Thymus (tissue), 11 donors: Measurements from ENCODE around the gene GPR34. TPM values are rescaled to one million over a fixed set of nuclear protein-coding genes. Genes with fewer than 3 reads are reported as not detected.

ENCODE experiments used
- DNase-seq, 9 donors: peaks; one replicate each; pipeline ENCODE4 v3.0.0-alpha.2; 2013; ENCODE audit warnings: low spot score in 9 of 9, low read depth in 6 of 9, missing footprints in 1 of 9
- H3K27ac ChIP-seq, 2 donors: one replicate each; pipeline ENCODE4 v1.5.1; 2013; ENCODE audit warnings: control low read depth in 1 of 2, low read depth in 1 of 2, low read length in 1 of 2, mild to moderate bottlenecking in 1 of 2, moderate library complexity in 1 of 2
- H3K27me3 ChIP-seq, 2 donors: one replicate each; pipeline ENCODE4 v1.5.1; 2013; ENCODE audit warnings: low read length in 1 of 2; ENCODE audit not compliant: control insufficient read depth in 2 of 2, insufficient read depth in 1 of 2
- H3K36me3 ChIP-seq, 2 donors: one replicate each; pipeline ENCODE4 v1.5.1; 2013; ENCODE audit warnings: low read length in 1 of 2, mild to moderate bottlenecking in 1 of 2, moderate library complexity in 1 of 2; ENCODE audit not compliant: control insufficient read depth in 2 of 2, insufficient read depth in 2 of 2
- H3K4me1 ChIP-seq, 2 donors: one replicate each; pipeline ENCODE4 v1.5.1; 2013; ENCODE audit warnings: low read length in 2 of 2; ENCODE audit not compliant: control insufficient read depth in 2 of 2, insufficient read depth in 2 of 2
- H3K4me3 ChIP-seq, 2 donors: one replicate each; pipeline ENCODE4 v1.5.1; 2013; ENCODE audit warnings: low read length in 2 of 2, control low read depth in 1 of 2, mild to moderate bottlenecking in 1 of 2
- H3K9me3 ChIP-seq, 2 donors: one replicate each; pipeline ENCODE4 v1.5.1; 2013; ENCODE audit warnings: low read length in 1 of 2, mild to moderate bottlenecking in 1 of 2; ENCODE audit not compliant: control insufficient read depth in 2 of 2, insufficient read depth in 1 of 2
- WGBS: extraction: QIAGEN DNeasy Blood & Tissue Kit; methylation state at CpG from one replicate; pipeline ENCODE4 v1.1.7; 2013; 5-methylcytosine and 5-hydroxymethylcytosine counted together
- polyA plus RNA-seq: library from polyadenylated mRNA; stranded (reverse); fragments of 200-250 nt; gene quantifications from one replicate; pipeline ENCODE4 v1.2.3, GENCODE V29; 2013
- total RNA-seq: library from RNA; stranded (reverse); fragments of 120-200 nt; gene quantifications from one replicate; pipeline ENCODE4 v1.2.4, GENCODE V29; 2013
- donor health status: healthy.

Gene GPR34
- total and polyA plus RNA-seq, 2 donors, result 6.8 to 11.9 TPM

DNA sequence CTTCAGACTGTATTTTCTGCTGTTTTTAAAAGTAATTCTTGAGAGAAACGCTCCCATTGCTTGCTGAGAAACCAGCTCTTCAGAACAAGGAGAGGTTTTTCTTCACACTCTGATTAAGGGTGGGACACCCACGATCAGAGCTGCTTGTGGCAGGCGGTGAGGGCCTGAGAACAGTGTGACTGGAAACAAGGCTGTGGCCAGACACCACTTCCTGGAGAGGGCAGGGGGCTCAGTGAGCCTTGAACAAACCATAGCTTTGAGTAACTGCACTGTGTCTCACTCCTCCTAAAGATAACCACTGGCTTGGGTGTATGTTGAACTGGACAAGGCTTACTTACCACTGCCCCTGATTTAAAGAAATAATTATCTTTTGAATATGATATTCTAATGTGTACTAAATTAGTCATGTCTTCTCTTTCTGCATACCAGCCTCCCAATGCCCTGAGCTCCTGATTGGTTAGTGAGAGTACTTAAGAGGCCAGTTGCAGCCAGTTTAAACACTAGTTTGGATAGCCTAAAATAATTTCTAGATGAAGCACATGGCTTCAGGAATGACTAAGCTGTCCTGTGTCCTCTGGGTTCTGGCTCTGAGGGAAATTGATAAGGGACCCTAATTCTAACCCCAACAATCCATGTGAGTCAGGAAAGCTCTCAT lies 31.5 kb downstream of the GPR34 start:
- Histone ChIP-seq H3K9me3 (peaks cover 2 to 16% of the 10 kb centered on the region in 2 donors), H3K4me1 (no peaks in the 10 kb centered on the region), H3K4me3 (no peak overlapping the region), H3K36me3 (peaks cover 2 to 7% of the 10 kb centered on the region in 2 donors), H3K27ac (no peak overlapping the region), H3K27me3 (no peaks in the 10 kb centered on the region)
- peak in 1 of 9 donors; percentile 29 for DNase-seq
- WGBS, result 47% methylated on average over 3 of the region's 3 CpGs

DNA sequence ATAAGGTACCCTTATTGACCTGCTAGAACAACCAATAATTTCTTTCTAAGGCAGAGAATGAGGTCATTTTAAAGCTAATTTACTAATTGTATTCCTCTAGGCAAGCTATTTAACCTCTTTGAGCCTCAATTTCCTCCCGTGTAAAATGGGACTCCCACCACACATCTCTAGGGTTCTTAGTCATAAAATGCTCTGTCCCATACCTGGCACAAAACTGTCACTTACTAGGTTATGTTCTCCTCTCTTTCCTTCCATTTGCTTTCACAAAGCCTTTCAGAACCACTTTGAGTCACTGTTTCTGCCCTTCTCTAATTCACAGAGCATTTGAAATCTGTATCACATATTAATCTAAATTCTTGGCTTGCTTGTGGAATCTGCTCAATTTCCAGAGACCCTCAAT lies 32.8 kb downstream of the GPR34 start:
- no peak for DNase-seq
- WGBS, result 100% methylated on average over 1 of the region's 1 CpG

DNA sequence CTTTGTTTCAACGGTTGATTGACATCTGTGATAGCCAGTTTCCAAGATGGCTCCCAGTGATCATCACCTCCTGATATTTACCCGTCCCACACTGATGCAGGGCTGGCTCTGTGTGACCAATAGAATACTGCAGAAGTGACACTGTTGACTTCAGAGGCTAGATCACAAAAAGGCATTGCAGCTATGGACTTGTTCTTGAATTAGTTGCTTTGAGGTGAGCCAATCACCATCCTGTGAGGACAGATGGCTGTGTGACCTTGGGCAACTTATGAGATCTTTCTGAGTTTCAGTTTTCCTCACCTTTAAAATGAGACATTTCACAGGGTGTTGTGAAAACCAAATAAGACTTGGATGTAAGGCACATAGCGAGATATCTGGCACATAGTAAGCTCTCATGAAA lies 33.4 kb downstream of the GPR34 start:
- Histone ChIP-seq H3K27me3 (no peaks in the 10 kb centered on the region), H3K36me3 (peaks cover 0 to 7% of the 10 kb centered on the region in 2 donors), H3K4me3 (no peak overlapping the region), H3K4me1 (no peaks in the 10 kb centered on the region), H3K9me3 (peaks cover 2 to 13% of the 10 kb centered on the region in 2 donors), H3K27ac (no peak overlapping the region)
- no peak for DNase-seq
- WGBS, result 96% methylated on average over 3 of the region's 3 CpGs

More for the DNA sequence above, 32.8 kb downstream of the GPR34 start:
- Histone ChIP-seq H3K27me3 (no peaks in the 10 kb centered on the region), H3K36me3 (peaks cover 0 to 7% of the 10 kb centered on the region in 2 donors), H3K27ac (no peak overlapping the region), H3K4me3 (no peak overlapping the region), H3K4me1 (no peaks in the 10 kb centered on the region), H3K9me3 (peaks cover 2 to 16% of the 10 kb centered on the region in 2 donors)

DNA sequence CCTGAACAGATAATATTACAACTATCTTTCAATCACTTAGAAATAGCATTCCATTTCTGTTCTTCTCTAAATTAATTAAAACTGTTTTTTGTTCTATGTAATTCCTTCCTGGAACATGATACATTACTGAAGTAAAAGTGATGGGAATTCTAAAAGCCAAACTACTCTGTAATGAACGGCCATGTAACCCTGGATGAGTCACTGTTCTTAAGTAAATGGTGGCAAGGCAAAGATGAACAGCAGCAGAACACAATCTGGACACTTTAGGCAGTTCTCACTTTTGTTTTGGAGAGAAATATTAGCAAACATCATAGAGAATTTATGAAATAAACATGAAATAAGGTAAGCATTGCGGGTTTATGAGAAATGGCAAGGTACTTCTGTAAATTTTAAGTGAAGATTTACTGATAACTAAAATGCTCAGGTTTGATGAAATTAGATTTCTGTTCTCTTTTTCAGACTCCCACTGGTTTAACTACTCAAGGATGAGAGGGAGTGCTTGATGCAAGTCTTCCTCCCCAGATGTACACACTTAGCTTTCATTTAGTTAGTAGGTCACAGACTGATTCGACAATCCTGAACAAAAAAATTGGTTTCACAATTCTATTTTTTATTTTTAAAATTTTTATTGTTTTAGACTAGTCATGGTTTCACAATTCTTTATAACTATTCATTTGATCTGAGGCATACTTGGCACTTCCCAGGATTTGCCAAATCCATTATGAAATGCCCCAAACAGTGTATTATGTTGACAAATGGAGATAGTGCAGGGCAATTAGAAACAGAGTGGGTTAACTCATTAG lies 34.2 kb downstream of the GPR34 start:
- H3K4me1 ChIP-seq, result no peaks in the 10 kb centered on the region

DNA sequence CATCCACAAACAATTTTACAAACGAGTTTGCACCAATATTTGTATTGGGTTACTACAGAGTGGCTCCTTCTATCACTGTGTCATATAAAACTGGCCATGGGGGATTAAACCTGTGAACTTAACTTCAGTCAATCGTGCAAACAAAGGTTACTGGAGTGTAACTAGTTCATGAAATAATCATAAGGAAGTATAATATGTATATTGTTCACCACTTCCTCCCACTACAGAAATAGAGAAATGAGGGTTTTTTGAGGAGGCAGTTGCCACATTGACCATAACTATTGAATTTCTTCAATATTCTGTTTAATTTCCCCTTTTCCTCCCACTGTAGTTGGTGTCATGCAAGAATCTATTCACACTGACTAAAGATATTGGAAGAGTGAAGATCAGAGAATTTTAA lies 35.1 kb downstream of the GPR34 start, which contains the start of gene GPR82:
Gene GPR82 (plus strand): TSS at position 356 of the 400 bp plus-strand sequence. CDS start 2,846 bp downstream, outside the sequence.
- Histone ChIP-seq H3K36me3 (peaks cover 0 to 4% of the 10 kb centered on the region in 2 donors), H3K9me3 (peaks cover 2 to 3% of the 10 kb centered on the region in 2 donors), H3K4me1 (no peaks in the 10 kb centered on the region), H3K27ac (no peak within 1 kb of the TSS), H3K27me3 (no peaks in the 10 kb centered on the region), H3K4me3 (no peak within 1 kb of the TSS)
- no peak for DNase-seq
- 62% methylated on average over 2 of the region's 2 CpGs for WGBS

More for the DNA sequence above, 34.2 kb downstream of the GPR34 start:
- WGBS, result 95% methylated on average over 3 of the region's 3 CpGs
- Histone ChIP-seq H3K4me3 (no peak overlapping the region), H3K36me3 (peaks cover 0 to 4% of the 10 kb centered on the region in 2 donors), H3K27me3 (no peaks in the 10 kb centered on the region), H3K27ac (no peak overlapping the region), H3K9me3 (peaks cover 2 to 6% of the 10 kb centered on the region in 2 donors)
- no peak for DNase-seq

DNA sequence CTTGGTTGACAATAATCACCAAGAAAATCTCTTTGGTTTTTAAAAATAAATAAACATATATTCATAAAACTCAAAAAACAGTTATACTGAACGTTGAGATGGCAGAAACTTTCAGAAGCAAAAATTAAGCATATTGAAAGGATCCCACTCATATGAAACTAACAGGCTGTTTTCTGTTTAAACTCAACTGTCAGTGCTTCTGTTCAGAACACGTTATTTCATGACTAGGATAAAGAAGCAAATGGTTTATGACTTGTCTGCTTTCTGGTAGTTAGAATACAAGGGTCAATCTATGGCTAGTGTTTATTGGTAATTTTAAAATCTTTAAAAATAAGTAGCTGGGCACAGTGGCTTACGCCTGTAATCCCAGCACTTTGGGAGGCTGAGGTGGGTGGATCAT lies 39.4 kb downstream of the GPR34 start:
- WGBS, result 98% methylated on average over 3 of the region's 3 CpGs
- no peaks in the 10 kb centered on the region for H3K4me1 ChIP-seq
- H3K9me3 ChIP-seq, result no peaks in the 10 kb centered on the region

DNA sequence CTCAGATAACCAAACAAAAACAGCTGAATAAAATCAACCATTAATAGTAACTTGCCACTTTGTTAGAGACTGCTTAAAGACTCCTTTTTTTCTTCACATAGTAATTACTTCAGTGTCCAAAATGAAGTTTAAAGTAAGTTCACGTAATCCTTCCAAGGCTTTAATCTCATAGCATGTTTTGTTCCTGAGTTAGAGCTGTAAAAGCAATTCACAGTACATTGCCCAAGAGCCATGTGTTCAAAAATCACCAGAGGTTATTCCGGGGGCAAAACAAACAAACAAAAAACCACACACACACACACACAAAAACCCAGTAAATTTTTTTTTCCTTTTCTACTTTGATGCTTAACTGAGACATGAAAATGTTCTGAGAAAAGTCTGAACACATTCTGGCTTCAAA lies 41.3 kb downstream of the GPR34 start:
- no peak overlapping the region for H3K27ac ChIP-seq
- H3K4me3 ChIP-seq, result no peak overlapping the region
- H3K4me1 ChIP-seq, result no peaks in the 10 kb centered on the region
- H3K9me3 ChIP-seq, result no peaks in the 10 kb centered on the region
- WGBS, result 92% methylated on average over 2 of the region's 2 CpGs
- H3K27me3 ChIP-seq, result no peaks in the 10 kb centered on the region
- DNase-seq, result no peak
- no peaks in the 10 kb centered on the region for H3K36me3 ChIP-seq

More for the DNA sequence above, 39.4 kb downstream of the GPR34 start:
- Histone ChIP-seq H3K4me3 (no peak overlapping the region), H3K27ac (no peak overlapping the region), H3K27me3 (no peaks in the 10 kb centered on the region), H3K36me3 (no peaks in the 10 kb centered on the region)
- no peak for DNase-seq

DNA sequence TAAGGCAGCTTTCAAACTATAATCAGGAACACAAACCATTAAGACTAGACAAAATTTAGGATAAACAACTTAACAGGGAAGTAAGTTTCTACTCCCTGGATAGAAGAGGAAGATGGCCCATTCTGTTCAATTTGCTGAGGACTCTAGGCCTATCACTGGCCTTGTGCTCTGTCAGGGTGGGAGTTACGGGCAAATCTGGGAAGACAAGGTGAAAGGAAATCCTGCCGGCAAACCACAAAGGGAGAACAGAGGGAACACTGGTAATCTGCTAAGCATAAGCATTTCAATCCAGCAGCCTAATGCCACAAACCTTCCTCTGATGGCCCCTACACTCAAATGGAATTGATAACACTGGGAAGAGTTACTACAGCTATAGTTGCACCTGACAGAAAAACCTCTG lies 43.5 kb downstream of the GPR34 start:
- no peak for DNase-seq
- H3K27ac ChIP-seq, result no peak overlapping the region
- peaks cover 0 to 3% of the 10 kb centered on the region in 2 donors for H3K36me3 ChIP-seq
- H3K4me1 ChIP-seq, result peaks cover 0 to 7% of the 10 kb centered on the region in 2 donors
- H3K27me3 ChIP-seq, result no peaks in the 10 kb centered on the region
- no peak overlapping the region for H3K4me3 ChIP-seq
- 77% methylated on average over 2 of the region's 2 CpGs for WGBS
- H3K9me3 ChIP-seq, result no peaks in the 10 kb centered on the region

DNA sequence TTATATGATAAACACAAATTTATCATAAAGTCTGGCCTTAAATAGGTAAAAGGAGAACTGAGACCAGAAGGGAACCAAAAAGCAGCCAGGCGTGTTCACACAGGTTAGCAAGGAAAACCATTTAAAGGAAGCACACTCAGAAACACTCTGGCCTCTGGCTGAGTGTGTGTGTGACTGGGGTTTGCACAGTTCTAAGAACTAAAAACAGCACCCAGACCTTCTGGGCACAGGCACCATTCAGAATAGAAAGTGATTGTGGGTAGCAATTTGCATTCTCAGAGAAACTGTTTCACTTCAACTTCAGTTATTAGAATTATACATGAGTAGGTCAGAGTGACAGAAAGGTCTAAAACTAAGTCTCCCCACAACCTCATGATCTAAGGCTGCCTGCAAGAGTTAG lies 45.2 kb downstream of the GPR34 start:
- 79% methylated on average over 1 of the region's 1 CpG for WGBS
- H3K36me3 ChIP-seq, result peaks cover 2 to 3% of the 10 kb centered on the region in 2 donors
- H3K27ac ChIP-seq, result peak overlapping the region in 1 of 2 donors; percentile 51
- no peaks in the 10 kb centered on the region for H3K27me3 ChIP-seq
- peak in 2 of 9 donors; percentile 4 to 32 for DNase-seq
- H3K4me1 ChIP-seq, result peaks cover 0 to 7% of the 10 kb centered on the region in 2 donors
- H3K4me3 ChIP-seq, result no peak overlapping the region
- H3K9me3 ChIP-seq, result no peaks in the 10 kb centered on the region
